ENCODE results near the gene ARL15. TPM values are rescaled to one million over a fixed set of nuclear protein-coding genes. Genes with fewer than 3 reads are reported as not detected.
A peak's percentile ranks its signal among the peaks of the same experiment; 100 is the strongest.

ARL15 gene
- total RNA-seq, 1 experiment from 2014 or later = 140 TPM

- H3K9me3 Mint-ChIP-seq (ENCODE audit: unreplicated experiment) = peaks cover 10% of the 10 kb centered on the region
- no TSS peak for BruUV-seq (replicated peaks)
- intact Hi-C loops (cut with micrococcal nuclease; ENCODE audit: unreplicated experiment) = no loop called here
Measured at GRCh38 chr5:54315736-54316528, 5.6 kb upstream of the ARL15 start.

GRCh38 chr5:54313311-54314270, 3.2 kb upstream of the ARL15 start:
- BruUV-seq (replicated peaks) = no TSS peak
- H3K36me3 Mint-ChIP-seq (ENCODE audit: insufficient read depth, unreplicated experiment) = peaks cover 24% of the 10 kb centered on the region
- DNase-seq = no peak
- Histone ChIP-seq H3K4me1 (peaks cover 22% of the 10 kb centered on the region), H3K4me3 (ENCODE audit: low read depth, low read length) (no peak overlapping the region), H3K36me3 (ENCODE audit: control insufficient read depth, insufficient read depth, low read length) (no peaks in the 10 kb centered on the region), H3K27me3 (replicated peaks; ENCODE audit: control insufficient read depth, insufficient read depth, low read length) (no peaks in the 10 kb centered on the region), H3K9me3 (no peaks in the 10 kb centered on the region)
- peaks cover 3% of the 10 kb centered on the region for H3K27me3 Mint-ChIP-seq (ENCODE audit: insufficient read depth, unreplicated experiment)
- peaks cover 10% of the 10 kb centered on the region for H3K9me3 Mint-ChIP-seq (ENCODE audit: unreplicated experiment)
- H3K4me3 Mint-ChIP-seq (ENCODE audit: unreplicated experiment) = no peak overlapping the region
- ChIA-PET POLR2A (interaction anchor here (0.6 kb wide), 1 partner anchor 14 kb away, joined by 3 read pairs; no protein-coding TSS in a partner anchor), CTCF (no interaction called here)
- no peak overlapping the region for H3K27ac Mint-ChIP-seq (ENCODE audit: unreplicated experiment)
- intact Hi-C loops (cut with micrococcal nuclease; ENCODE audit: unreplicated experiment) = no loop called here
- peaks cover 27% of the 10 kb centered on the region for H3K4me1 Mint-ChIP-seq (ENCODE audit: low read depth, unreplicated experiment)
- no peak for TF ChIP-seq CTCF (IDR thresholded peaks at IDR 0.05; ENCODE audit: insufficient read depth in 1 of 2, low read depth in 1 of 2, low read length in 1 of 2, severe bottlenecking in 1 of 2, unreplicated experiment in 1 of 2)

More at GRCh38 chr5:54315736-54316528, 5.6 kb upstream of the ARL15 start:
- Histone ChIP-seq H3K4me1 (peaks cover 22% of the 10 kb centered on the region), H3K4me3 (ENCODE audit: low read depth, low read length) (no peak overlapping the region), H3K9me3 (no peaks in the 10 kb centered on the region), H3K36me3 (ENCODE audit: control insufficient read depth, insufficient read depth, low read length) (no peaks in the 10 kb centered on the region), H3K27me3 (replicated peaks; ENCODE audit: control insufficient read depth, insufficient read depth, low read length) (no peaks in the 10 kb centered on the region)
- H3K27ac Mint-ChIP-seq (ENCODE audit: unreplicated experiment) = peak overlapping the region; percentile 29
- no peak for TF ChIP-seq CTCF (IDR thresholded peaks at IDR 0.05; ENCODE audit: insufficient read depth in 1 of 2, low read depth in 1 of 2, low read length in 1 of 2, severe bottlenecking in 1 of 2, unreplicated experiment in 1 of 2)
- H3K4me1 Mint-ChIP-seq (ENCODE audit: low read depth, unreplicated experiment) = peaks cover 21% of the 10 kb centered on the region
- no peaks in the 10 kb centered on the region for H3K27me3 Mint-ChIP-seq (ENCODE audit: insufficient read depth, unreplicated experiment)
- ChIA-PET POLR2A (no interaction called here), CTCF (interaction anchor here (0.7 kb wide), 1 partner anchor 86 kb away, joined by 3 read pairs; no protein-coding TSS in a partner anchor)
- peaks cover 4% of the 10 kb centered on the region for H3K36me3 Mint-ChIP-seq (ENCODE audit: insufficient read depth, unreplicated experiment)
- H3K4me3 Mint-ChIP-seq (ENCODE audit: unreplicated experiment) = no peak overlapping the region
- no peak for DNase-seq

- no peaks in the 10 kb centered on the region for H3K27me3 ChIP-seq (replicated peaks; ENCODE audit: control insufficient read depth, insufficient read depth, low read length)
- Mint-ChIP-seq H3K36me3 (ENCODE audit: insufficient read depth, unreplicated experiment) (peaks cover 24% of the 10 kb centered on the region), H3K9me3 (ENCODE audit: unreplicated experiment) (peaks cover 10% of the 10 kb centered on the region), H3K4me3 (ENCODE audit: unreplicated experiment) (no peak overlapping the region), H3K27ac (ENCODE audit: unreplicated experiment) (peak overlapping the region; percentile 96), H3K4me1 (ENCODE audit: low read depth, unreplicated experiment) (peaks cover 31% of the 10 kb centered on the region), H3K27me3 (ENCODE audit: insufficient read depth, unreplicated experiment) (peaks cover 3% of the 10 kb centered on the region)
- no peak for DNase-seq
- H3K9me3 ChIP-seq = no peaks in the 10 kb centered on the region
- POLR2A ChIA-PET = interaction anchor here (1.1 to 2.8 kb wide), 4 partner anchors 107 to 177 kb away, joined by 3 to 31 read pairs (median 15); no protein-coding TSS in a partner anchor
- no peaks in the 10 kb centered on the region for H3K36me3 ChIP-seq (ENCODE audit: control insufficient read depth, insufficient read depth, low read length)
- H3K4me3 ChIP-seq (ENCODE audit: low read depth, low read length) = no peak overlapping the region
- H3K4me1 ChIP-seq = peaks cover 28% of the 10 kb centered on the region
- CTCF ChIA-PET = interaction anchor here (0.5 to 2.6 kb wide), 8 partner anchors 13 to 177 kb away, joined by 3 to 16 read pairs (median 6); no protein-coding TSS in a partner anchor
- no TSS peak for BruUV-seq (replicated peaks)
- TF ChIP-seq CTCF (IDR thresholded peaks at IDR 0.05; ENCODE audit: insufficient read depth in 1 of 2, low read depth in 1 of 2, low read length in 1 of 2, severe bottlenecking in 1 of 2, unreplicated experiment in 1 of 2) = no peak
- intact Hi-C loops (cut with micrococcal nuclease; ENCODE audit: unreplicated experiment) = no loop called here
Measured at GRCh38 chr5:54312499-54312898, 2.1 kb upstream of the ARL15 start.

Data from Caco-2 (cell line).